Esophagus mucosa (tissue), 1 donor: Measurements from ENCODE around the gene CIAO2A. TPM values are rescaled to one million over a fixed set of nuclear protein-coding genes. Genes with fewer than 3 reads are reported as not detected.
"Not testable (repeated sequence)": the region's sequence is repeated elsewhere in the genome, so short reads cannot be mapped to it uniquely, and the experiment has no call there.

ENCODE experiments used
- ATAC-seq: fragments of 200-7000 bp; cut with Tn5 transposase; one replicate; pipeline ENCODE4 v1.9.1; 2020
- total RNA-seq: library from RNA; stranded (reverse); gene quantifications from one replicate; pipeline ENCODE4 v1.2.4, GENCODE V29; 2023
- donor health status: DM: yes; HTN: yes; CAD: no.

The CIAO2A gene
- total RNA-seq, 1 donor from 2014 or later, result 25.6 TPM

GRCh38 chr15:64070965-64071851, 22.4 kb downstream of the CIAO2A start:
- peak; percentile 70 for ATAC-seq

DNA sequence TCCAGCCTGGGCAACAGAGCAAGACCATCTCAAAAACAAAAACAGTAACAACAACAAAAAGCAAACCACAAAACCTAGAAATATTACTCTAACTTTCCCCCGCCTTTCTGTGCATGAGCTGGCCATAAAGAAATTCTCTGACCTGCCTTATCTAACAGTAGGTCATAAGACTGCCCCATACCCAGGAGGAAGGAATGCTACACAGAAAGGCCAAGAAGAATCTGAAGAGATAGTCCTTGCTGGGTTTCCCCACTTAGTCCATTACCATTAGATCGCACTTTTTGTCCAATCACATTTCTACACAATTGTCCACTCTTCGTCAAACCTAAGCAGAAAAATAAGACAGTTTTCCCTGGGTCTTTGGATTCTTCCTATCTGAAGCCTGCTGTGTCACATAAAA, 23.5 kb downstream of the CIAO2A start:
- no peak for ATAC-seq

- no peak for ATAC-seq
Measured at GRCh38 chr15:64068133-64068532, 25.5 kb downstream of the CIAO2A start.

DNA sequence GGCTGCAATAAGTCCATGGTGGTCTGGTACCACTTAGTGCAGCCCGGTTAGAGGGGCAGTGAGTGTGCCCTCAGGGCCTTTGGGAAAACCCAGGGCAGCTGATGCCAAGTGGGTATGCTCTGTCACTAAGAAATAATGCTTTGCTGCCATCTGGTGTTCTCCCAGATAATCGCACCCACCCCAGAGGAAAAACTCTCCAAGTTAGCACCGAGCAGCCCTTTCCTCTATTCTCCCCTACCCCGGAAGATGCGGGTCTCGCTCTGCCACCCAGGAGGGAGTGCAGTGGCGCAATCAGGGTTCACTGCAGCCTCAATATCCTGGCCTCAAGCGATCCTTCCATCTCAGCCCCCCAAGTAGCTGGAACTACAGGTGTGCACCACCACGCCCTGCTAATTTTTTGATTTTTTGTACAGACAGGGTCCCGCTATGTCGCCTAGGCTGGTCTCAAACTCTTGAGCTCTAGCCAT, 26.0 kb downstream of the CIAO2A start:
- ATAC-seq, result peak; percentile 70

- ATAC-seq, result no peak
Measured at GRCh38 chr15:64066451-64066850, 27.2 kb downstream of the CIAO2A start.

- ATAC-seq, result no peak
Measured at GRCh38 chr15:64060716-64061115, 32.9 kb downstream of the CIAO2A start.

DNA sequence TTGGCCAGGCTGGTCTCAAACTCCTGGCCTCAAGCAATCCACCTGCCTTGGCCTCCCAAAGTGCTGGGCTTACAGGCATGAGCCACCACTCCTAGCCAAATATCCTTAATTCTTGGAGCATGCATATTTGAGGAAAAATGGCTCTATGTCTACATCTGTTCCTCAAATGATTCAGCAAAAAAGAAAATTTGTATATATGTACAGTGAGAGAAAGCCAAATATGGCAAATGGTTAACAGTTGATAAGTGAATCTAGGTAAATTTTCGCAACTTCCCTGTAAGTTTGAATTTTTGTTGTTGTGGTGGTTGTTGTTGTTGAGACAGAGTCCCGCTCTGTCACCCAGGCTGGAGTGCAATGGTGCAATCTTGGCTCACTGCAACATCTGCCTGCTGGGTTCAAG, 34.5 kb downstream of the CIAO2A start:
- not testable (repeated sequence) for ATAC-seq

DNA sequence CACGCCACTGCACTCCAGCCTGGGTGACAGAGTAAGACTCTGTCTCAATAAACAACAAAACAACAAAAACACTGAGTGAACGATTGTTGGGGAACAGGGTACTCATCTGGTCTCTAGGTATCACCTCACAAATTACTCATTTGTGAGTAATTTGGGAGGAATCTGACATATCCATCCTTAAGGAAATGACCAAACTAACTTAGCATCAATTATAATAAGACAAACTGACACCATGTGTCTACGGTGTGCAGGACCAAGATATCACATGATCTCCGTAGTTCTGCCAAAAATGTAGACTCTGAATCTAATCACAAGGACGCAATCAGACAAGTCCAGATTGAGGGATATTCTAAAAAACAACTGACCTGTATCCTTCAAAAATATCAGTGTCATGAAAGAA, 35.4 kb downstream of the CIAO2A start:
- no peak for ATAC-seq

GRCh38 chr15:64053674-64054073, 40.0 kb downstream of the CIAO2A start:
- ATAC-seq, result not testable (repeated sequence)

GRCh38 chr15:64052925-64053491, 40.6 kb downstream of the CIAO2A start:
- no peak for ATAC-seq

DNA sequence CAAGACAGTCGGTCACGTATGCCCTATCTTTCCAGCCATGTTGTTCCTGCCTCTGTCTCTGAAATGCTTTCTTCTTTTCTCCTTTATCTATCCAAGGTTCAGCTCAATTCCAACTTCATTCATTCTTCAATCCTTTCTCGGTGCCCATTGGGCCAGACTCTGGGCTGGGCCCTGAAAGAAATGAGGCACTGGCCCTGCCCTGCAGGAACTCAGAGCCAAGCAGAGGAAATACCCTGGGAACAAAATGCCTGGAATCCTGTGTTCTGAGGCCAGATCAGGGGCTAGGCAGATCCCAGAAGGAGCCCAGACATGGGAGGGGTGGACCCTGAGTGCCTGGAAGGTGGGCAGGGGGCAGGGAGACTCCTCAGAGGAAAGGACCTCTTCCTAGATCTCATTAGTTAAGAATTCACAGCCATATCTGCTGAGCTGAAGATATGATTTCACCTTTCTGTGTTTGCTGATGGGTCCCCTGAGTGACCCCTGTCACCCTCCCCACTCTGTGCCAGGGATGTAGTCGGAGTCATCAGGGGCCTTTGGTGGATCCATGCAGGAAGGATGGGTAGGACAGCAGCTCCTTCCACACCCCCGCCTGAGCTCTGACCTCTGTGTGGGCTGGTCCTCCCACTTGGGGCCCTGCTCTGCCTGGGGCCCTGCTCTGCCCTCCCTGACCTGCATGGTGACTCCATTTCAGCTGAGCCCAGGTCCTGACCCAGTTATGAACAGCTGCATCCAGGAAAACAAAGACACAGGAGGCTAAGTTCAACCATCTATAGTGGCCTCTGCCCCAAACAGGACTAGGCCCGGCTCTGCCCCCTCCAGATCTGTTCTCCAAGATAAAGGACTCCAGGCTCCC, 42.0 kb downstream of the CIAO2A start:
- peak; percentile 24 for ATAC-seq

DNA sequence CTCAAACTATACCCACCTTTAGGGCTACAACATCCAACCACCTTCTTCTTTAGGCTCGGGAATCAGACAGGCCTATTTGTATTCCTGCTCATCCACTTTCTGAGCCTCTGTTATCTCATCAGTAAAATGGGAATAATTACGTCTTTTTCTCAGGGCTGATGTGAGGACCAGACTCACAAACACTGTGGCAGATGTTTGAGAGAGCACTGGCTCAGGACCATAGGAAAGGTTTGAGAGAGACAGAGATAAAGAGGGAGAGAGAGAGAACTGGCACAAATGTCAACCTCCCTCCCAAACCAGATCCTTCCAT, 42.6 kb downstream of the CIAO2A start:
- ATAC-seq, result no peak

DNA sequence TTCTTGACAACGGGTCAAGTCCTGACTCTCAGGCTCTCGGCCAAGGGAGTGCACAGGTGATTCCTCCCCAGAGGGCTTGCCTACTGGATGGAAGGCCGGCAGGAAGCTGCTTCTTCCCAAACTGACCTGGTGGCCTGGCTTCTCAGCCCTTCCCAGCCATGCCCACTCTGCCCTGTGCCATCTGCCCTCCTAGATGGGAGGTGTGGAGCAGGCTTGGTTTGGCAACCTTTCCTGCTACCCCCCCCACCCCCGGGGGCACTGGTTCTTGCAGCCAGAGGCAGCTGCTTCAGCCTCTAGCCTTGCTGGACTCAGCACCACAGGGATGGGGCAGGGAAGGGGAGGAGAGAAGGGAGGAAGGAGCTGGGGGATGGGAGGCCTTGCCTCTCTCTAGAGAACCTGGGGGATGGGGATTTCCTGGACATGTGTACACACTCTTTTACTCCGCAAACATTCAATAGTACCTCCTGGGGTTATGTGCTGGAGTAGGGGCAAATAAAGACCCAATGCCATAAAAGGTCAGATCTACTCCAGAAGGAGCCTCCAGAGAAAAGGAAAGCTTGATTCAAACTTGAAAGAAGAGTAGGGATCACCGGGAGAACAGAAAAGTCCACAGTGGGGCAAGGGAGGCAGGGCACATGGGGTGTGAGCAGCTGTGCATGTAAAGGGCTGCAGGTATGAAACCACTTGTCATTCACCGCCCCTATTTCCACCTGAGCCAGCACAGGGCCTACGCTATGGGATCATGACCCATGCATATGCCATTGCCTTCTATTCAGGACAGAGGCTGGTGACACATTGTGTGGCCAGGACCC, 43.2 kb downstream of the CIAO2A start:
- no peak for ATAC-seq

GRCh38 chr15:64048781-64049460, 44.7 kb downstream of the CIAO2A start:
- ATAC-seq, result no peak

DNA sequence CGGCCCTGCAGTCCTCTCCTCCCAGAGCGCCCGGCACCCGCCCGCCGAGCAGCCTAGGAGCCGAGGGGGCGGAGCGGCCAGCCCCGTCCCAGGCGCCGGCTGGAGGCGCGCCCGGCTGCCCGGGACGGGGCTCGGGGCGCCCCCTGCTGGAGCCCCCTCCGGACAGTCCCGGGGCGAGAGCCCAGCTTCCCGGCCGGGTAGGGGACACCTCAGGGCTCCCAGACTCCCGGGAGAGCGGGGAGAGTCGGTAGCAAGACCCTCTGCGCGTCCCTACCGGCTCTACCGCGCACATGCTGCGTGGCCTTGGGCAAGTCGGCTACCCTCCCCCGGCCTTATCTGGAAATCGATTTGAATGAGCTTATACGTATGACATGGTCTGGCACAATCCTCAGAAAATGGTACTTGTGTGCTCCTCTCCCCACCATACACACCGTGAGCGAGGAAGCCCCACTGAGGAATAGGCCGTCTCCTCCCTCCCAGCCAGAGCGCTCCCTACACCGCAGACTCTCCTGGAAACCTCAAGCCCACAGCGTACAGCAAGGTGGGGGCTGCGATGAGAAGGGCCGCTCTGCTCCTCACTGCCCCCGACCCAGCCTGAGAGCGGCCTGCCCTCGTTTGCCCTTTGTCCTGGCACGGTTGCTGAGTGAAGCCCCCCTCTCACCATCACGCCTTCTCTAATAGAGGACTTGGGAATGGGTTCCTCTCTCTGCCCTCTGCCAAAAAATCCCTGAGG, 47.1 kb downstream of the CIAO2A start, which contains the start of gene DAPK2:
Gene DAPK2 (minus strand): TSS at position 65 of the 733 bp plus-strand sequence. CDS start 6,224 bp downstream, outside the sequence.
- peak; percentile 87 for ATAC-seq

- peak; percentile 39 for ATAC-seq
Measured at GRCh38 chr15:64045774-64046420, 47.7 kb downstream of the CIAO2A start.

- ATAC-seq, result no peak
Measured at GRCh38 chr15:64045101-64045435, 48.6 kb downstream of the CIAO2A start.

GRCh38 chr15:64044300-64045100, 49.1 kb downstream of the CIAO2A start:
- no peak for ATAC-seq

GRCh38 chr15:64038878-64039610, 54.6 kb downstream of the CIAO2A start:
- no peak for ATAC-seq
